Urothelium cell line (cell line): ENCODE results near the gene ASH1L.
"Not testable (repeated sequence)": the region's sequence is repeated elsewhere in the genome, so short reads cannot be mapped to it uniquely, and the experiment has no call there.

Source experiments
- DNase-seq: peaks from one replicate; pipeline ENCODE4 v3.0.0; 2011; ENCODE audit warnings: low spot score, mixed read lengths
- FAIRE-seq: peaks from 2 replicates; lab custom pipeline; 2011; peaks lifted over from hg19 to GRCh38; lab: Jason Lieb, UNC

ASH1L gene, protein sequence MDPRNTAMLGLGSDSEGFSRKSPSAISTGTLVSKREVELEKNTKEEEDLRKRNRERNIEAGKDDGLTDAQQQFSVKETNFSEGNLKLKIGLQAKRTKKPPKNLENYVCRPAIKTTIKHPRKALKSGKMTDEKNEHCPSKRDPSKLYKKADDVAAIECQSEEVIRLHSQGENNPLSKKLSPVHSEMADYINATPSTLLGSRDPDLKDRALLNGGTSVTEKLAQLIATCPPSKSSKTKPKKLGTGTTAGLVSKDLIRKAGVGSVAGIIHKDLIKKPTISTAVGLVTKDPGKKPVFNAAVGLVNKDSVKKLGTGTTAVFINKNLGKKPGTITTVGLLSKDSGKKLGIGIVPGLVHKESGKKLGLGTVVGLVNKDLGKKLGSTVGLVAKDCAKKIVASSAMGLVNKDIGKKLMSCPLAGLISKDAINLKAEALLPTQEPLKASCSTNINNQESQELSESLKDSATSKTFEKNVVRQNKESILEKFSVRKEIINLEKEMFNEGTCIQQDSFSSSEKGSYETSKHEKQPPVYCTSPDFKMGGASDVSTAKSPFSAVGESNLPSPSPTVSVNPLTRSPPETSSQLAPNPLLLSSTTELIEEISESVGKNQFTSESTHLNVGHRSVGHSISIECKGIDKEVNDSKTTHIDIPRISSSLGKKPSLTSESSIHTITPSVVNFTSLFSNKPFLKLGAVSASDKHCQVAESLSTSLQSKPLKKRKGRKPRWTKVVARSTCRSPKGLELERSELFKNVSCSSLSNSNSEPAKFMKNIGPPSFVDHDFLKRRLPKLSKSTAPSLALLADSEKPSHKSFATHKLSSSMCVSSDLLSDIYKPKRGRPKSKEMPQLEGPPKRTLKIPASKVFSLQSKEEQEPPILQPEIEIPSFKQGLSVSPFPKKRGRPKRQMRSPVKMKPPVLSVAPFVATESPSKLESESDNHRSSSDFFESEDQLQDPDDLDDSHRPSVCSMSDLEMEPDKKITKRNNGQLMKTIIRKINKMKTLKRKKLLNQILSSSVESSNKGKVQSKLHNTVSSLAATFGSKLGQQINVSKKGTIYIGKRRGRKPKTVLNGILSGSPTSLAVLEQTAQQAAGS (N-terminal part only)

DNA sequence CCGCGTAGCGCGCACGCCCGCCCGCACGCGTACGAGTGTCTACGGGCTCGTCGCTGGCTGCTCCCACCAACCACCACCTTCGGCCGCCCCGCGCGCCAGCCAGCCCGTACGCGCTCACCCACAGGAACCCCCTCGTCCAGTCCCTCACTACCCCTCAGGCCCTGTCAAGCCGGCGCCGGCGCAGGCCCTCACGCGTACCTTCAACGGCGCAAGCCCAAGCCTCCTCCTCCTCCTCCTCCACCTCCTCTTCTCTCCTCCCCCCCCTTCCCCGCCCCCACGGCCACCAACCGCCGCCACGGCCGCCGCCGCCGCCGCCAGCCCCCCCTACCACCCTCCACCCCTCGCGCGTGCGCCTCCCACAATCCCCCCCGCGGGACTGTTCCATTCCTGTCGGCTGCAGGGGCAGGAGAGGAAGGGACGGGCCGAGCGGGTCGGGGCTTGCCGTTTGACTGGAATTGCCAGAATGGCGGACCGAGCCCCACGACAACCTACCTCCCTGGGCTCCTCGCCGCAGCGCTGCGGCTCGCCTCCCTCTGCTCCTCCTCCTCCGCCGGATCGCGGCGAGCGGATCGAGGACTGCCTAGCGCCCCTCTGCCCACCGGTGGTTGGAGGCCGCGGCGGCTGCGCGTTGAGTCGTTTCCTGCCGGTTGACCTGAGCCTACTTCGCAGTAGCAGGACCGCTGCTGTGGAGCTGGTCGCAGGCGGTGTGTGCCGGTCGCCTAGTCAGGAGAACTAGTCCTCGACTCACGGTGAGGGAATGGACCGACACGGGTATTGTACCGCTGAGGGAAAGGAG, at the start of gene ASH1L:
TSS of gene ASH1L (minus strand) at position 223 of the 796 bp plus-strand sequence. CDS start 41,284 bp downstream, outside the sequence.
- FAIRE-seq (peak; percentile 53), DNase-seq (peak; percentile 93)

- DNase-seq, result not testable (repeated sequence)
- FAIRE-seq, result peak; percentile 5
Observed at GRCh38 chr1:155610257-155610647, 47.6 kb upstream of the ASH1L start.

DNA sequence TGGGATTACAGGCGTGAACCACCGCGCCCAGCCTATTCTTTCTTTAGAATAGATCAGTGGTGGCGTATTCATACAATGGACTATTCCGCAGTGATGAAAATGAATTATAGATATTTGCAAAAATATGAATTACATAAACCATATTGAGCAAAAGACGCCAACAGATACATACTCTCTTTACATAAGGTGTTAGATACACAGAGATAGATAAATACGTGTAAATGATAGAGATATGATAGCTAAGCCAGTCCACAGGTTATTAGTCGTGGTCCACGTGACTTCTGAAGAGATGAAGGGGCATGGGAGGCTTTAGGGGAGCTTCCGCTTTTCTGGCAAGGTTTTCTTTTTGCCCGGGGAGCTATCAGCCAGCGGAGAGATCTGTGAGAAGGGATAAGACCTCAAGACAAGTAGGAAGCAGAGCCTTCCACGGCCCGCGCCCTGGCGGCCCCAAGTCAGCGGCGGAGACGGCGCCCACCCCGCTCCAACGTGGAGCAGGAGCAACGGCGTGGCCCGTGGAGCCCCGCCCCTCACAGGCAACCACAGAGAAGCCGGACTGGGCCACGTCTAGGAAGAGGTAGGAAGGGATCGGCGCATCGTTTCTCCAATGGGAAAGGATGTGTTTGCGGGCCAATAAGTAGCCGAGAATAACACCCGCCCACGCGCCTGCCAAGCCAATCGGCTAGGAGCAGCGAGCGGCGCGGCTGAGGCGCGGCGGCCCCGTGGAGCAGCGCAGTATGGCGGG, 47.1 kb upstream of the ASH1L start, which contains the start of gene MSTO1:
TSS of gene MSTO1 (plus strand) at position 704 of the 742 bp plus-strand sequence. CDS start at position 735, 31 bp downstream.
- DNase-seq, result peak; percentile 94
- no peak for FAIRE-seq

- FAIRE-seq (no peak), DNase-seq (no peak)
Observed at GRCh38 chr1:155608888-155609225, 46.3 kb upstream of the ASH1L start.

- DNase-seq (no peak), FAIRE-seq (no peak)
Observed at GRCh38 chr1:155607708-155608107, 45.1 kb upstream of the ASH1L start.

GRCh38 chr1:155599828-155600572, 37.4 kb upstream of the ASH1L start:
- FAIRE-seq, DNase-seq: not testable (repeated sequence)

DNA sequence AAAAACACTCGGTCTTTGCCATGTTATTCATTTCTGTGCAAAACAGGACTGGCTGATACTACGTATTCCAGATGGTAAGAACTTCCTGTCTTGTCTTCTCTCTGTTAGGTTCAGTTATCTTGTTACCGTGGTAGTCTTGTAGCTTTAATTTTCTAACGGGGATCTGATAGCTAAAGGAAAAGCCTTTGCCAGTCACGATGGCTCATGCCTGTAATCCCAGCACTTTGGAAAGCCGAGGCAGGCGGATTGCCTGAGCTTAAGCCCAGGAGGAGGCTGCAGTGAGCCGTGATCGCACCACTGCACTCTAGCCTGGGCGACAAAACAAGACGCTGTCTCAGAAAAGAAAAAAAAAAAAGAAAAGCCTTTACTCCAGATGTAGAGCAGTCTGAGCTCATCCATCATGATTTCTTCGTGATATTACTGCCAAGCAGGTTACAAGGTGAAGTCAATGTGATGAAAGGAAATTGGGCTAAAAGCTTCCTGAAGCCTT, 36.3 kb upstream of the ASH1L start:
- no peak for DNase-seq
- FAIRE-seq, result no peak

- no peak for FAIRE-seq
- no peak for DNase-seq
Observed at GRCh38 chr1:155596864-155597263, 34.3 kb upstream of the ASH1L start.

- FAIRE-seq, result not testable (repeated sequence)
Observed at GRCh38 chr1:155595877-155596474, 33.4 kb upstream of the ASH1L start.

GRCh38 chr1:155591770-155592169, 29.2 kb upstream of the ASH1L start:
- no peak for FAIRE-seq
- DNase-seq, result peak; percentile 39

More at GRCh38 chr1:155595877-155596474, 33.4 kb upstream of the ASH1L start:
- not testable (repeated sequence) for DNase-seq

GRCh38 chr1:155590516-155591247, 28.1 kb upstream of the ASH1L start:
- FAIRE-seq, result peak; percentile 78
- DNase-seq, result not testable (repeated sequence)

- not testable (repeated sequence) for FAIRE-seq
Observed at GRCh38 chr1:155589282-155589681, 26.7 kb upstream of the ASH1L start.

DNA sequence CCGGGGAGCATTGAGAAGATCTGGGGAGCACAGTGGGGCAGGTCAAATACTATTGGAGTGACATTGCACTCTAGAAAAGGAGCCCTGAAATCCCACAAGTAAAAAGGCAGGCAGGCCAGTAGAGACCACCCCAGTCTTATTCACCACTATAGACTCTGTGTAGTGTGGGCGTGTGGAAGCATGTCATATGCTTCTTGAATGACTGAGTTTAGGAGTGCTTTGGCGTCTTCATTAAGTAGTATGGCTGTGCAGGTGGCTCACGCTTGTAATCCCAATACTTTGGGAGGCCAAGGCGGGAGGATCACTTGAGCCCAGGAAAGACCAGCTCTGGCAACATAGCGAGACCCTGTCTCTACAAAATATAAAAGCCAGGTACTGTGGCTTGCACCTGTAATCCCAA, 21.2 kb upstream of the ASH1L start:
- FAIRE-seq, result not testable (repeated sequence)

More at GRCh38 chr1:155589282-155589681, 26.7 kb upstream of the ASH1L start:
- DNase-seq, result not testable (repeated sequence)

DNA sequence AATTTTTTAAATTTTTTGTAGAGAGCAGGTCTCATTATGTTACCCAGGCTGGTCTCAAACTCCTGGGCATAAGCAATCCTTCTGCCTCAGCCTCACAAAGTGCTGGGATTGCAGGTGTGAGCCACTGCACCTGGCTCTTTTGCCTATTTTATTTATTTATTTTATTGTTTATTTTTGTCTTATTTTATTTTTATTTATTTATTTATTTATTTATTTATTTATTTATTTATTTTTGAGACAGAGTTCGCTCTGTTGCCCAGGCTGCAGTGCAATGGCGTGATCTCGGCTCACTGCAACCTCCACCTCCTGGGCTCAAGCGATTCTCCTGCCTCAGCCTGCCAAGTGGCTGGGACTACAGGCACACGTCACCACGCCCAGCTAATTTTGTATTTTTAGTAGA, 13.0 kb upstream of the ASH1L start:
- FAIRE-seq, DNase-seq: not testable (repeated sequence)

More for the DNA sequence above, 21.2 kb upstream of the ASH1L start:
- not testable (repeated sequence) for DNase-seq

DNA sequence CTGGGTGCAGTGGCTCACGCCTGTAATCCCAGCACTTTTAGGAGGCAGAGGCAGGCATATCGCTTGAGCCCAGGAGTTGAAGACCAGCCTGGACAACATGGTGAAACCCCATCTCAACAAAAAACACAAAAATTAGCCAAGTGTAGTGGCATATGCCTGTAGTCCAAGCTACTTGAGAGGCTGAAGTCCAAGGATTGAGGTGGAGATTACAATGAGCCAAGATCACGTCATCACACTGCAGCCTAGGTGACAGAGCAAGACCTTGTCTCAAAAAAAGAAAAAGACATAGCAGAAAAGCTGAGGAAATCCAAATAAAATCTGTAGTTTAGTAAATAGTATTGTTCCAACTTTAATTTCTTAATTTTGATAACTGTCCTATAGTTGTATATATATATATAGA, 11.5 kb upstream of the ASH1L start:
- DNase-seq (no peak), FAIRE-seq (no peak)

DNA sequence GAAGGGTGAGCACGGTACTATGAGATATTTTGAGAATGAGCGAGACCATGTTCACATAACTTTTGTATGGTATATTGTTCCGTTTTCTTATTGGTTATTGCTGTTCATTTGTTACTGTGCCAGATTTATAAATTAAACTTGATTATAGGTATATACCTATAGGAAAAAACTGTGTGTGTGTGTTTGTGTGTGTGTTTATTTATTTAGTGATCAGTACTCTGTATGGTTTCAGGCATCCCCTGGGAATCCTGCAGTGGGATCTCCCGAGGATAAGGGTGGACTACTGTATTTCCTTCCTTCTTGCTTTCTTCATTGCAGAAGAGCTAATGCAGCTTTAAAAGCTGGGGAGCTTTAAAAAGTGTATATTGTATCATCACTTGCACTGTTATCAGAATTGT, 8.0 kb upstream of the ASH1L start:
- FAIRE-seq (no peak), DNase-seq (no peak)

DNA sequence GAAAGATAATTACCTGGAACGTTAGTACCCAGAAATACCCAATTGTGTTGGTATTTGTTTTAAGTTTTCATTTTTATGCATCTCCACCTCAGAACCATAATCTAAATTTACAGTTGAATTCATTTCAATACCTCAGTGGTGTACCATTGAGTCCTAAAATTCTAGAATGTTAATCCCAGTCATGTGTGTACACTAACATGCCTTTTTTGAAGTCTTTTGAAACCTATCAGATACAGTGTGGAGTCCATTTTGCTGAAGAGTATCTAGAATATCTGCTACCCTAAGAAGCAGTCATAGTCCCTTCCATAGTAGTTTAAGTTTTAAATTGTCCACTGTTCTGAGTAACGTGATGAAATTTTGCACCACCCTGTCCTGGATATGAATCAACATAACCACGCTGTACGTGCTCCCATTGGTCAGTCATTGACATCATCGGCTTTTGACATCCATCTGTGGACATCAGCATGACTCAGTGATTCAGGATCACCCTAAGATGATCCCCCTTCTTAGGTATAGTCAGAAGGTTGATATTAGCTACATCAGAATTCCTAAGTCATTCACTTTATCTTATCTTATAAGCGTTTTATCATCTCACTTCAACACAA, 7.5 kb upstream of the ASH1L start:
- no peak for FAIRE-seq

More for the DNA sequence above, 7.5 kb upstream of the ASH1L start:
- no peak for DNase-seq
